Hematopoietic multipotent progenitor cell treated with erythropoietin and hydrocortisone succinate and interleukin-3 and kit ligand, for 4 days (in vitro differentiated cells): ENCODE data around the gene MINDY4.
A peak's percentile ranks its signal among the peaks of the same experiment; 100 is the strongest.

Source experiments
- DNase-seq: peaks from one replicate; pipeline ENCODE4 v3.0.0-alpha.2; 2015

Gene MINDY4

GRCh38 chr7:30776971-30777370, 5.8 kb downstream of the MINDY4 start:
- DNase-seq, result no peak

GRCh38 chr7:30778255-30779025, 7.2 kb downstream of the MINDY4 start:
- no peak for DNase-seq

GRCh38 chr7:30779574-30779973, 8.4 kb downstream of the MINDY4 start:
- no peak for DNase-seq

- DNase-seq, result no peak
Observed at GRCh38 chr7:30780941-30781340, 9.7 kb downstream of the MINDY4 start.

- no peak for DNase-seq
Observed at GRCh38 chr7:30782690-30783089, 11.5 kb downstream of the MINDY4 start.

GRCh38 chr7:30785786-30786185, 14.6 kb downstream of the MINDY4 start:
- DNase-seq, result no peak

- peak; percentile 57 for DNase-seq
Observed at GRCh38 chr7:30787486-30787885, 16.3 kb downstream of the MINDY4 start.

- no peak for DNase-seq
Observed at GRCh38 chr7:30788640-30789333, 17.6 kb downstream of the MINDY4 start.

GRCh38 chr7:30789334-30789711, 18.1 kb downstream of the MINDY4 start:
- DNase-seq, result peak; percentile 13

GRCh38 chr7:30790356-30790755, 19.1 kb downstream of the MINDY4 start:
- no peak for DNase-seq

- DNase-seq, result no peak
Observed at GRCh38 chr7:30791114-30791513, 19.9 kb downstream of the MINDY4 start.

- no peak for DNase-seq
Observed at GRCh38 chr7:30795161-30795948, 24.1 kb downstream of the MINDY4 start.

- peak; percentile 23 for DNase-seq
Observed at GRCh38 chr7:30796105-30796869, 25.1 kb downstream of the MINDY4 start.

- no peak for DNase-seq
Observed at GRCh38 chr7:30797176-30798040, 26.2 kb downstream of the MINDY4 start.

GRCh38 chr7:30799206-30799975, 28.2 kb downstream of the MINDY4 start:
- DNase-seq, result no peak

- no peak for DNase-seq
Observed at GRCh38 chr7:30799976-30800661, 28.9 kb downstream of the MINDY4 start.

- peak; percentile 86 for DNase-seq
Observed at GRCh38 chr7:30800785-30801252, 29.6 kb downstream of the MINDY4 start.

- no peak for DNase-seq
Observed at GRCh38 chr7:30802812-30803211, 31.6 kb downstream of the MINDY4 start.

GRCh38 chr7:30804078-30804661, 33.0 kb downstream of the MINDY4 start:
- DNase-seq, result no peak
